A673 (cell line): ENCODE measurements around the gene OR2A5.

ENCODE experiments used
- CTCF ChIP-seq: fragments of 300-800, 200-600 bp; sonication (generic); conservative IDR thresholded peaks from 2 replicates; pipeline ENCODE4 v1.5.1; 2017; ENCODE audit warnings: low read depth, mild to moderate bottlenecking, antibody characterized with exemption, low read length, moderate library complexity, mixed read lengths
- EZH2 ChIP-seq: fragments of 200-600 bp; sonication (generic); IDR thresholded peaks from 2 replicates; pipeline ENCODE4 v1.6.1; 2017; ENCODE audit warnings: borderline replicate concordance, low read depth, mild to moderate bottlenecking, mixed read lengths, antibody characterized with exemption, low read length; ENCODE audit not compliant: poor library complexity, severe bottlenecking

- TF ChIP-seq EZH2 (no peak), CTCF (no peak)
Observed at GRCh38 chr7:144018065-144018464, 30.7 kb upstream of the OR2A5 start.
